Stimulated activated CD8-positive, alpha-beta memory T cell treated with anti-CD3 and anti-CD28 coated beads, Interleukin-7, amount 100 ng/mL, for 48 hours (primary cell): ENCODE results near the gene WNT7A.

Experiments
- DNase-seq, 2 donors: peaks; one replicate each; pipeline ENCODE4 v3.0.0-alpha.2; 2020; ENCODE audit warnings: low read depth in 1 of 2; ENCODE audit errors: extremely low read depth in 1 of 2

Gene WNT7A

GRCh38 chr3:13849018-13849417, 30.9 kb downstream of the WNT7A start:
- DNase-seq: no peak

- DNase-seq: no peak
These were observed 32.9 kb downstream of the WNT7A start for GRCh38 chr3:13846716-13847570.

- no peak for DNase-seq
These were observed 33.6 kb downstream of the WNT7A start for GRCh38 chr3:13846238-13846637.

- DNase-seq: no peak
These were observed 34.1 kb downstream of the WNT7A start for GRCh38 chr3:13845806-13846205.

- no peak for DNase-seq
These were observed 35.0 kb downstream of the WNT7A start for GRCh38 chr3:13844911-13845310.

GRCh38 chr3:13844286-13844685, 35.6 kb downstream of the WNT7A start:
- no peak for DNase-seq

GRCh38 chr3:13843351-13843750, 36.5 kb downstream of the WNT7A start:
- no peak for DNase-seq

- no peak for DNase-seq
These were observed 37.6 kb downstream of the WNT7A start for GRCh38 chr3:13842226-13842625.

- DNase-seq: no peak
These were observed 38.0 kb downstream of the WNT7A start for GRCh38 chr3:13841826-13842225.

GRCh38 chr3:13841141-13841540, 38.7 kb downstream of the WNT7A start:
- DNase-seq: no peak

- no peak for DNase-seq
These were observed 39.4 kb downstream of the WNT7A start for GRCh38 chr3:13840456-13840855.

- DNase-seq: no peak
These were observed 40.0 kb downstream of the WNT7A start for GRCh38 chr3:13839726-13840340.

GRCh38 chr3:13839253-13839652, 40.6 kb downstream of the WNT7A start:
- DNase-seq: no peak

GRCh38 chr3:13838421-13838820, 41.5 kb downstream of the WNT7A start:
- no peak for DNase-seq

GRCh38 chr3:13837751-13838150, 42.1 kb downstream of the WNT7A start:
- no peak for DNase-seq

GRCh38 chr3:13836658-13837587, 42.9 kb downstream of the WNT7A start:
- no peak for DNase-seq

GRCh38 chr3:13835246-13835645, 44.6 kb downstream of the WNT7A start:
- no peak for DNase-seq

- DNase-seq: no peak
These were observed 45.4 kb downstream of the WNT7A start for GRCh38 chr3:13834258-13835035.

GRCh38 chr3:13833506-13834257, 46.2 kb downstream of the WNT7A start:
- no peak for DNase-seq

- no peak for DNase-seq
These were observed 47.7 kb downstream of the WNT7A start for GRCh38 chr3:13832130-13832529.
